Spleen (tissue), 11 donors: ENCODE measurements around the gene WNT6. TPM values are rescaled to one million over a fixed set of nuclear protein-coding genes. Genes with fewer than 3 reads are reported as not detected.
A peak's percentile ranks its signal among the peaks of the same experiment; 100 is the strongest.

Source experiments
- DNase-seq: peaks from one replicate; pipeline ENCODE4 v3.0.0-alpha.2; 2020
- H3K27ac ChIP-seq, 8 donors: fragments of 200-600 bp; sonication (generic) in 7 of 8; 1 replicate in 4 of 8; 2 replicates in 4 of 8; pipeline versions ENCODE4 v1.5.0 to v1.8.0; 2016 to 2021; ENCODE audit warnings: inconsistent platforms in 4 of 8, mild to moderate bottlenecking in 4 of 8, moderate library complexity in 1 of 8
- H3K27me3 ChIP-seq, 7 donors: fragments of 200-600 bp; sonication (generic) in 6 of 7; replicated peaks in 1 of 7; 1 replicate in 4 of 7; 2 replicates in 3 of 7; pipeline versions ENCODE4 v1.5.0 to v1.8.0; 2016 to 2021; ENCODE audit warnings: inconsistent platforms in 3 of 7, mild to moderate bottlenecking in 1 of 7
- H3K36me3 ChIP-seq, 6 donors: fragments of 200-600 bp; sonication (generic) in 5 of 6; 1 replicate in 4 of 6; 2 replicates in 2 of 6; pipeline versions ENCODE4 v1.5.0 to v1.8.0; 2016 to 2021; ENCODE audit warnings: inconsistent platforms in 2 of 6
- H3K4me1 ChIP-seq, 6 donors: fragments of 200-600 bp; sonication (generic) in 5 of 6; 1 replicate in 3 of 6; 2 replicates in 3 of 6; pipeline versions ENCODE4 v1.5.0 to v1.8.0; 2016 to 2021; ENCODE audit warnings: inconsistent platforms in 3 of 6
- H3K4me3 ChIP-seq, 8 donors: fragments of 200-600 bp; sonication (generic) in 7 of 8; 1 replicate in 4 of 8; 2 replicates in 4 of 8; pipeline versions ENCODE4 v1.5.0 to v1.8.0; 2016 to 2021; ENCODE audit warnings: inconsistent platforms in 4 of 8, mild to moderate bottlenecking in 4 of 8, moderate library complexity in 2 of 8
- H3K9me3 ChIP-seq, 8 donors: fragments of 200-600 bp; sonication (generic) in 7 of 8; 1 replicate in 4 of 8; 2 replicates in 4 of 8; pipeline versions ENCODE4 v1.5.0 to v1.8.0; 2016 to 2021; ENCODE audit warnings: inconsistent platforms in 4 of 8
- POLR2A ChIP-seq, 3 donors: fragments of 450-650 bp; IDR thresholded peaks; one replicate each; pipeline ENCODE4 v1.5.1; 2017; ENCODE audit warnings: antibody characterized with exemption in 3 of 3, mild to moderate bottlenecking in 1 of 3
- POLR2AphosphoS5 ChIP-seq, 3 donors: sonication (generic); formaldehyde crosslinking; IDR thresholded peaks; one replicate each; pipeline ENCODE4 v1.5.1; 2017; ENCODE audit warnings: antibody characterized with exemption in 3 of 3
- WGBS, 5 donors: extraction: QIAGEN DNeasy Blood & Tissue Kit in 3 of 5; methylation state at CpG; one replicate each; pipeline versions ENCODE4 v1.1.5 to v1.1.7; 2013 to 2018; 5-methylcytosine and 5-hydroxymethylcytosine counted together
- intact Hi-C: fragments of 100-400 bp; cut with DNase I; formaldehyde crosslinking; loops from one replicate; pipeline ENCODE4 v1.15.0; 2023; ENCODE audit warnings: low total_unique reads
- polyA plus RNA-seq, 3 donors: library from polyadenylated mRNA; stranded (reverse); fragments of 200-250 nt; gene quantifications; one replicate each; pipeline ENCODE4 v1.2.1, GENCODE V29; 2013
- total RNA-seq, 7 donors: library from RNA; depleted of rRNA in 3 of 7; stranded (reverse); fragments of >200 nt in 3 of 7; fragmentation: NEBNext Ultra II Directional in 4 of 7; extraction: Animal tissue kit (Norgen Biotek cat#: 25700) in 4 of 7; gene quantifications; one replicate each; pipeline versions ENCODE4 v1.1.0 to v1.2.1, GENCODE V29; 2016 to 2021
- TF ChIP-seq, protein P1 (sequence below), 11 experiments: fragments of 200-600 bp in 7 of 11; fragments of 450-650 bp in 4 of 11; sonication (generic) in 4 of 11; IDR thresholded peaks in 8 of 11; conservative IDR thresholded peaks in 3 of 11; 1 replicate in 7 of 11; 2 replicates in 4 of 11; pipeline versions ENCODE4 v1.4.0 to v1.8.0; 2016 to 2021; ENCODE audit warnings: antibody characterized with exemption in 11 of 11, inconsistent platforms in 4 of 11, mild to moderate bottlenecking in 1 of 11
- donor health status: healthy with polysubstance abuse.
- donor health status: DM: no; HTN: no; CAD: no; lungs with moderate emphysema.
- donor health status: DM: no; HTN: no; CAD: no.
- donor health status: Bipolar disorder and iron deficiency.
- donor health status: healthy.
- donor health status: DM: no; HTN: no; CAD: no.
- donor health status: DM: yes; HTN: yes; CAD: no.

The WNT6 gene
- total and polyA plus RNA-seq, 10 donors, result 1.1 to 10.9 (median 6.7) TPM

DNA sequence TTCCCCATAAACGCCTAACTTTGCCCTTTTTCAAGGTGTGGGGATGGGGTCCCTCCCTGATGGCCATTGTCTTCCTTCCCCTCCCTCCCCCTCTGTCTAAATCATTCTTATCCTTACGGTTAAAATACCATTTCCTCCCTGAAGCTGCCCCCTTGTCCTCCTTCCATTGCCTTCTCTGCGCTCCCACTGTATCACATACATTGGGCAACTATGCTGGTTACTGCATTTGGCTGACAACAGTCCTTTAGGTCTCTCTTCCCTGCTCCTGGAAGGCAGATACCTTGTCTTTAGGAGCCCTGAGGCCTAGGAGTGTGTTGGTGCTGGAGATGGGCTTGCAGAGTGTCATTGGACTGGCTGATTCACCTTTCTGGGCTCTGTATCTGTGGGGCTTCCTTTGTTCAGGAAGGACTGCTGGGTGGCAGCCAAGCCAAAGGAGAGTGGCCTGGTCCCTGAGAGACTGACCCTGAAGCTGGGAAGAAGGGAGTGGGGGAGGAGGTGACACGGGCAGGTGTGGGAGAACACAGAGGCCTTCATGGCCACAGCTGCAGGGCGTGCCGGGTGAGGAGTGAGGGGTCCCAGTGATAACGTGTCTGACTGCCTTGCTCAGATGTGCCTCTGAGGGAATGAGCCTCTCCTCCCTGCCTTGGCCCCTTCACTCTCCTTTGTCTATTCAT, 2.2 kb downstream of the WNT6 start:
- no peak for TF ChIP-seq POLR2A (IDR thresholded peaks at IDR 0.05)
- no peak for TF ChIP-seq POLR2AphosphoS5 (IDR thresholded peaks at IDR 0.05)
- Histone ChIP-seq H3K9me3 (no peaks in the 10 kb centered on the region), H3K27ac (no peak overlapping the region), H3K4me3 (peak overlapping the region in 2 of 8 donors; percentile 36 to 68), H3K27me3 (peaks cover 3 to 95% (median 43%) of the 10 kb centered on the region in 7 donors), H3K4me1 (peaks cover 12 to 52% (median 28%) of the 10 kb centered on the region in 6 donors), H3K36me3 (no peaks in the 10 kb centered on the region)
- DNase-seq, result peak; percentile 41
- WGBS, 5 donors, result 62 to 74% (median 69%) methylated on average over 7 of the region's 7 CpGs
- intact Hi-C loops, result no loop called here

DNA sequence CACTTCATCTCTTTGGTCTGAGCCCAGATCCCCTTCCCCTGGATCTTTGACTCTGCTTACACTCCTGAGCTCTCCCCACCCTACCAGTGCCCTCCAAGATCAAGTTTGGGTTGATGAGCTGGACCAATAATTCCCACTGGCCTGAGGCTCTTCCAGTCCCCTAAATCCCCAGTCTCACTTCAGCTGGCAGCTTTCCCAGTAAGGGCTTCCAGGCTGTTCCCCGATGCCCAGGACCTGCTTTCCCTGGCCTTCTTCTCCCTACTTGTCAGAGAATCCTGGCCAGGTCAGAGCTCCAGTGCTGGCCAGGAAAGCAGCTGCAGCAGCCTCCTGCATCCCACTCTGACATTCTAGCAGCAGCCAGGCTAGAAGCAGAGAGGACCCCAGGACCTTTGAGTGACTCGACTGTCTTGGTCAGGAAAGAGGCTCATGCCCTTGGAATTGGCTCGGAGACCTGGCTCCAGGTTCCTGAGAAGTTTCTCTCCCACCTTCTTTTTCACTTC, 3.5 kb downstream of the WNT6 start:
- Histone ChIP-seq H3K9me3 (no peaks in the 10 kb centered on the region), H3K27me3 (peaks cover 0 to 91% (median 36%) of the 10 kb centered on the region in 7 donors), H3K4me1 (peaks cover 19 to 49% (median 34%) of the 10 kb centered on the region in 6 donors), H3K4me3 (no peak overlapping the region), H3K27ac (no peak overlapping the region), H3K36me3 (no peaks in the 10 kb centered on the region)
- WGBS, 5 donors, result 77 to 87% (median 81%) methylated on average over 3 of the region's 3 CpGs
- intact Hi-C loops, result no loop called here
- DNase-seq, result peak; percentile 58
- no peak for TF ChIP-seq POLR2A (IDR thresholded peaks at IDR 0.05)
- TF ChIP-seq, protein P1, sequence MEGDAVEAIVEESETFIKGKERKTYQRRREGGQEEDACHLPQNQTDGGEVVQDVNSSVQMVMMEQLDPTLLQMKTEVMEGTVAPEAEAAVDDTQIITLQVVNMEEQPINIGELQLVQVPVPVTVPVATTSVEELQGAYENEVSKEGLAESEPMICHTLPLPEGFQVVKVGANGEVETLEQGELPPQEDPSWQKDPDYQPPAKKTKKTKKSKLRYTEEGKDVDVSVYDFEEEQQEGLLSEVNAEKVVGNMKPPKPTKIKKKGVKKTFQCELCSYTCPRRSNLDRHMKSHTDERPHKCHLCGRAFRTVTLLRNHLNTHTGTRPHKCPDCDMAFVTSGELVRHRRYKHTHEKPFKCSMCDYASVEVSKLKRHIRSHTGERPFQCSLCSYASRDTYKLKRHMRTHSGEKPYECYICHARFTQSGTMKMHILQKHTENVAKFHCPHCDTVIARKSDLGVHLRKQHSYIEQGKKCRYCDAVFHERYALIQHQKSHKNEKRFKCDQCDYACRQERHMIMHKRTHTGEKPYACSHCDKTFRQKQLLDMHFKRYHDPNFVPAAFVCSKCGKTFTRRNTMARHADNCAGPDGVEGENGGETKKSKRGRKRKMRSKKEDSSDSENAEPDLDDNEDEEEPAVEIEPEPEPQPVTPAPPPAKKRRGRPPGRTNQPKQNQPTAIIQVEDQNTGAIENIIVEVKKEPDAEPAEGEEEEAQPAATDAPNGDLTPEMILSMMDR (IDR thresholded peaks at IDR 0.05 in 8 of 11, conservative IDR thresholded peaks at IDR 0.05 in 3 of 11), result no peak
- TF ChIP-seq POLR2AphosphoS5 (IDR thresholded peaks at IDR 0.05), result no peak

DNA sequence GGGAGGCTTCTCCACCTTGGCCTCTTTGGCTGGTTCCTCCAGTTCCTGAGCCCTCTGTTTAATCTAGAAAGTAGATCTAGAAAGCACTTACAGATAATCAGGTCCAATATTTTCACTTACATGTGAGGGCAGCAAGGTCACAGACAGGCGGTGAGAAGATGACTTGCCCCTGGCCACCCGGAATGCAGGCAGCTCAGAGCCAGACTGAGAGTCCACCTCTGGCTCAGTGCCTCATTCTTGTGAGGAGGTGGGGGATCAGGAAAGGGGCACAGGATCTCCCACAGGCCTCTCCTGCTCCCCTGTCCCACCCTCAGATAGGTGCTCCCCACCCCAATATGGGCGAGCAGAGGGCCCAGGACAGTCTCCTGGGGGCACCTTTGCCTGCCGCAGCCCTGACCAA, 5.8 kb downstream of the WNT6 start:
- peak; percentile 37 for DNase-seq
- H3K27me3 ChIP-seq, result peaks cover 0 to 79% (median 14%) of the 10 kb centered on the region in 7 donors
- intact Hi-C loops, result no loop called here
- 67 to 90% (median 84%) methylated on average over 3 to 4 of the region's 4 CpGs for WGBS, 5 donors
- H3K9me3 ChIP-seq, result no peaks in the 10 kb centered on the region
- no peak for TF ChIP-seq POLR2A (IDR thresholded peaks at IDR 0.05)
- no peak for TF ChIP-seq POLR2AphosphoS5 (IDR thresholded peaks at IDR 0.05)
- TF ChIP-seq, protein P1 (IDR thresholded peaks at IDR 0.05 in 8 of 11, conservative IDR thresholded peaks at IDR 0.05 in 3 of 11), result no peak
- no peaks in the 10 kb centered on the region for H3K36me3 ChIP-seq
- peaks cover 7 to 36% (median 17%) of the 10 kb centered on the region in 6 donors for H3K4me1 ChIP-seq
- no peak overlapping the region for H3K4me3 ChIP-seq
- H3K27ac ChIP-seq, result no peak overlapping the region

DNA sequence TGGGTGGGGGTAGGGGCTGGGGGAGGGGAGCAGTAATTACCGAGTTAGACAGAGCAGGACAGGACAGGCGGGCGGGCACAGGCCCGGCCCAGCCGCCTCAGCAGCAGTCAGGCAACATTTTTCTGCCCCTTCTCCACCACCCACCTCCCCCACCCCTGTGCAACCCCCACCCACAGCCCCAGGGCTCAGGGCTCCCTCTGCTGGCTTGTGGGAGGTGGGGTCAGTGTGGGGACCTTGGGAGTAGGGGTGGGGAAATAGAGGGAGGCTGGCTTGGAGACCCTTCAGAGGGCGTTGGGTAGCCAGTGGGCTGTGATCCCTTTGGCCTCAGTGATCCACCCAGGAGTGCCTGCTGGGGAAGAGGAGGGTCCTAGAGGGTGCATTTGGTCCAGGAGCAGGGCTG, 6.4 kb downstream of the WNT6 start:
- Histone ChIP-seq H3K27me3 (peaks cover 0 to 79% (median 9%) of the 10 kb centered on the region in 7 donors), H3K4me1 (peaks cover 7 to 36% (median 17%) of the 10 kb centered on the region in 6 donors), H3K9me3 (no peaks in the 10 kb centered on the region), H3K4me3 (no peak overlapping the region), H3K27ac (no peak overlapping the region), H3K36me3 (no peaks in the 10 kb centered on the region)
- 65 to 84% (median 69%) methylated on average over 2 to 6 of the region's 6 CpGs for WGBS, 5 donors
- intact Hi-C loops, result no loop called here
- no peak for TF ChIP-seq POLR2A (IDR thresholded peaks at IDR 0.05)
- no peak for TF ChIP-seq POLR2AphosphoS5 (IDR thresholded peaks at IDR 0.05)
- TF ChIP-seq, protein P1 (IDR thresholded peaks at IDR 0.05 in 8 of 11, conservative IDR thresholded peaks at IDR 0.05 in 3 of 11), result no peak
- DNase-seq, result peak; percentile 48
